Bone marrow (tissue), 2 donors: Measurements from ENCODE around the gene LINGO4.
"Not testable (repeated sequence)": the region's sequence is repeated elsewhere in the genome, so short reads cannot be mapped to it uniquely, and the experiment has no call there.

Source experiments
- DNase-seq, 2 donors: peaks; one replicate each; lab custom pipeline; 2025; lab: John Stamatoyannopoulos, UW

LINGO4 gene

DNA sequence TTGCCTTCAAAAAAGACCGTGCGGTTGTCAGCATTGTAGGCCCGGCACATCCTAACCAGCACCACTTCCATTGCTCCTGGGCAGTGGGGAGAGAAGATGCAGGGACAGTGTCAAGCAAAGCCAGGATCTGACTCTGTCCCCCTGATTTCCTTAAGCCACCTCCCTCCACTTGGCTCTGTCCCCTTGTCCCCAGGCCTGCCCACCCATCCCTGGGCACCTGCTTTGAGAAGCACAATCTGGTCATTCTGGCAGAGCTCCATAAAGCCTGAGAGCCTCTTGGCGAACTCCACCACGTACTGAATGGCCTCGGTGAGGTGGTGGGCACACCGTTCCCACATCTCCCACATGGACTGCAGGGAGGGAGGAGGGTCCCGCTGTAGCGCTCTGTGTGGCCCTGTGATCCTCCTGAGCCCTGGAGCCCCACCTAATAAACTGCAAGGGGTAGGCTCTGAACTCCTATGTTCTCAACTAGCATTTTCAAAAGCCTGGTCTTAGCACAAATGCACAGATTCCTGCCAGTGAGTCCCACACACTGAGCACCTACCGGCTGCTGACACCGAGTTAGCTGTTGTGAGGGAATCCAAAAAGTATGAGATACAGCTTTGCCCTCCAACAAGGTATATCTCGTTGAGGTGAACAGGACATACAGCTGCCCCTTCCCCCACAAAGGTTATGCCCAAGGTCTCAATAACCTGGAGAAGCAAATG, 8.2 kb upstream of the LINGO4 start:
- DNase-seq, result no peak

DNA sequence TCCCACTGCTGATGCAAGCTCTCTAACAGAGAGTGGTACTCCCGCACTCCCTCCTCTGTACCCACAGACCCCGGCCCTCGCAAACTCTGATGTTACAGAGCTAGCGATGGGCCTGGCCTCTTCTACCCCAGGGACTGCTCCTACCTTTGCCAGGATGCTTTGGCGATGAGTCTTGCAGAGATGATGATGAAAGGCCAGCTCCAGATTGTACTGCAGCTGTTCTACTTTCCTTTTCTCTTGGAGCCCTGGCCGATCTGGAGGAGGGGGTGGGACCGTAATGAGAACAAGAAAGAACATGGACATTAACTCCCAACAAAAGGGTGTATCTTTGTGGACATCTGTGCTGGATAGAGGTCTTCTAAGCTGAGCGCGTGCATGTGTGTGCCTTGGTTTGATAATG, 6.0 kb upstream of the LINGO4 start:
- no peak for DNase-seq

DNA sequence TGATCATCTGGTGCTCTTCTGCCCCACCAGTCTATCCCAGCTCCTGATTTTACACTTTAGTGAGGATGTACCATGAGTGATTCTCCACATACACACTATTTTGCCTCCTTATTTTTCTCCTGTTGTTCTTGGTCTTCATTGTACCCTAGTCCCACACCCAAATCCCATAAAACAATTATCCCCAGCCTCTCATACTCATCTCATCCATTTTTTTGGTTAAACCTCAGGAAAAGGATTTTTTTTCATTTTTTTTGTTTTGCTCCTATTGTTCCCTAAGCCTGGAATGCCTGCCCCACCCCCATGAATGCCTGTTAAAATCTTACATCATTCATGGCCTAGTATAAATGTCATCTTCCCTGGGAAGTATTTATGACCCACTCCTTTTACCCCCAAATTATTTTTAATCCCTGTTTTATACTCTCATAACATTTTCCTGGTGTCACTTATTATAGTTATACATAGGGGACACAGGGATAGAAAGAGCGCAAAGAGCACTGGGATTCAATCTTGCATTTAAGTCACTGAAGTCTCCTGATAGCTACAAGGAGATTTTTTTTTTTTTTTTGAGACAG, 4.9 kb upstream of the LINGO4 start:
- DNase-seq, result no peak

DNA sequence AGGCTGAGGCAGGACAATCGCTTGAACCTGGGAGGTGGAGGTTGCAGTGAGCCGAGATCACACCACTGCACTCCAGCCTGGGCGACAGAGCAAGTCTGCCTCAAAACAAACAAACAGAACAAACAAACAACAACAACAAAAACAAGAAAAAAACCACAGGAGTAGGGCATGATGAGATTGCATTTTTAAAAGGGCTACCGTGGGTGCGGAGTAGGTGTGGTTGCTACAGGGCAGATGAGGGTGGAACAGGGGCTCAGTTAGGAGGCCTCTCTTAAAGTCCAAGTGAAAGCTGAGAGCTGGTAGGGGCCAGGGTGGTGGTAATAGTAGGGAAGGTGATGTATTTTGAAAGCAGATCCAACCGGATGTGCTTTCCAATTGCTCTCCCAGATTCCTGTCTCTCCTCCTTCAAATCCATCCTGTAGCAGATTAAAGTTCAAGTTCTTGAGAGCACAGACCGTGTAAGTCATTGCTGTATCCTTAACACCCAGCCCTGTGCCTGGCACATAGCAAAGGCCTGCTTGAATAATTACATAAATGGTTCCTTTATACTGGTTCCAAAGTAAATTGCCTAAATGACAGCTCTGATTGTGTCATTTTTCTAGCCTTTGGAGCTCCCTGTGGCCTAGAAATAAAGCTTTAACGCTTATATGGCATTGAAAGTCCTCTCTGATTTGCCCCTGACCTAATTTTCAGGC, 4.2 kb upstream of the LINGO4 start:
- no peak for DNase-seq

DNA sequence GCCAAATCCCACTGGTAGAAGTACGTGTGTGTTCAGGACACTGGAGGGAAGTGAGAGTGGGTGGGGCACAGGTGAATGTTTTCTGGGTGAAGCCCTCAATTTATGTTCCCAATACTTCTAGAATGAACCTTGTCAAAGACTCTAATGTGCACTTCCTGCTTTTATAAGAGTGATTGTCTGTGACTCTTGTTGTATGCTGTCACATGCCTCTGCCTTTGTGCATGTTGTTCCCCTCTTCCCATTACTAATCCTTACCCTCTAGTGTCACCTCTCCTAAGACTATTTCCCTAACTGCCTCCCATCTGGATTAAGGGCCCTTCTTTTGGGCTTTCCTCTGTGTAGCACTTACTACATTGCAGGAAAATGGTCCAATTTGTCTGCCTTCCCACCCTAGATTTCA, 2.5 kb upstream of the LINGO4 start:
- DNase-seq, result no peak

DNA sequence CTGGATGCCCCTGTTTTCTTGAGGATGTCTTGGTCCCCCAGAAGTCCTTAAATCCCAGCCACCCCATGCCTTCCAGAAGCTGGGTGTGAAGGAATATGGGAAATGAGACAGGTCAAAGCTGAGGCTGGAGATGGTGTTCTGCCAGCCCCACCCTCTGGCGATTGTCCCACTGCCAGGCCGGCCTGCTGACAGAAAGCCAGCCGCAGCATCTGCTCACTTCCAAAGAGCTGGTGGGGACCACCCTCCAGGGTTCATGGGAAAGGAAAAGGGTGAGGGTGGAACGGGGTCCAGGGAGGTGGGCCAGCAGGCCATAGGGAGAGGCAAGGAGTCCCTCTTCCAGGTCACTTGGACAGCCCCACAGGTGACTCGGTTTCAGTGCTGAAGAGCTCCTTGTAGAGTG, 1.9 kb upstream of the LINGO4 start:
- no peak for DNase-seq

DNA sequence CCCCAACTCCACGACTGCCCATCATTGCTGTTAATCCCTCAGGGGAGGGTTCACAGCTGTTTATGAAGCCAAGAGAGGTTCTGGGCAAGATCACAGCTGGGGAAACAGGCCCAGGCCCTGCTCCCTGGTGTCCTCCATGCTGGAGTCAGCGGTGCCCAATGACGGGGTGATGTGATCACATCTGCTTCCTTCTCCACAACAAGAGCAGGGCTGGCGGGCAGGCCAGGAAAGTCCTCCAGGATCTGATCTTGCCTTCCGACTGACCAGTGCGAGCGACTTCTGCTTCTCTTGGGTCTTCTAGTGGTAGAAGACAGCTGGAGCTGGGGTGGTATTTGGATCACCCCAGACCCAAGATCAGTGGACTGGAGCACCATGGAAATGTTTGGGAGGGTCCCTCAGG, 951 bp upstream of the LINGO4 start:
- DNase-seq, result no peak

DNA sequence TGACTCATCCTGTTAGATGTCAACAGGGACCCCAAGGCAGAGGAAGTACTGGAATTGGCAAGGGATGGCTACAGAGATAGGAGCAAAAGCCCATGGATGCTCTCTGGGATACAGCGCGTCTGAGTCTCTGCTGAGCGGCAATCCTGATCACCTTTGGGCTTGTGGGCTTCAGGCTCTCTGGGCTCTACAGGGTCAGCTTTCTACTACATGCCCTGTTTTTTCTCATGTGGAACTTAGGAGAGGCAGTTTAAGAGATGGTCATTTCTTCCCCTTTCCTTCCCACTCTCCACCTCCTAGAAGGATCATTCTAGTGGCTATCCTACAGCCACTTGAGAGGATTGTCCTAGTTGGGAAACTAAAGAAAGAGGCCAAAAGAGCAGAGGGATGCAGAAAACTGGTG, 1.3 kb downstream of the LINGO4 start:
- DNase-seq, result no peak

DNA sequence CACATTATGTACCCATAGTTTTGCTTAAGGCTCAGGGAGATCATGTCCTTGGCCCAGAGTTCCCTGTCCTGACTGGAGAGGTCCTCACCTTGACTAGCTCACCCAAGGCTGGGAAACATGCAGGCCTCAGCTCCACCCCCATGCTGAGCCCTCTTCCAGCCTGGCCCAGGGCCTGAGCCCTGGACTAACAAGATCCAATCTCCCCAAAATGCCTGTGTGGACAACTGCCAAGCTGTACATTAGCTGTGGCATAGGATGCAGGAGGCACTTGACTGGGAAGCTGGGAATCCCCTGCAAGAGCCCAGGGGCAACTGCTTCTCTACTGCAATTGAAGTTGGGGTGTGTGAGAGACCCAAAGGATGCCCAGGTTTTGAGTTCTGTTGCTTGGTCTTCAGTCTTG, 2.1 kb downstream of the LINGO4 start:
- DNase-seq, result no peak

DNA sequence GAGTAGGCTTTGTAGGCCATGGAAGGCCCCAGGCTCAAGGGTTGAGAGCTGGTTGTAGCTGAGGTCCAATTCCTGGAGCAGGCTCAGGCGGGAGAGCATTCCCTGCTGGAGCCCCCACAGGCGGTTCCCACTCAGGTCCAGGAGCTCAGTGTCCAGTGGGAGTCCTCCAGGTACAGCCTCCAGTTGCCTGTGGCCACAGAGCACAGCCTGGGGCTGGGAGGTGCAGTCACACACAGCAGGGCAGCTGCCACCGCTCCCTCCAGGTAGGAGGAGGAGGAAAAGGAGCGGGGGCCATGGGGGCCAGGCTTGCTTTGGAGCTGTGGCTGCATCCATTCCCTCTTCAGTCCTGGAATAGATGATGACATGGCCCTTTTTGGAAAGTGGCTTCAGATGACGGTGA, 2.8 kb downstream of the LINGO4 start:
- DNase-seq, result no peak

DNA sequence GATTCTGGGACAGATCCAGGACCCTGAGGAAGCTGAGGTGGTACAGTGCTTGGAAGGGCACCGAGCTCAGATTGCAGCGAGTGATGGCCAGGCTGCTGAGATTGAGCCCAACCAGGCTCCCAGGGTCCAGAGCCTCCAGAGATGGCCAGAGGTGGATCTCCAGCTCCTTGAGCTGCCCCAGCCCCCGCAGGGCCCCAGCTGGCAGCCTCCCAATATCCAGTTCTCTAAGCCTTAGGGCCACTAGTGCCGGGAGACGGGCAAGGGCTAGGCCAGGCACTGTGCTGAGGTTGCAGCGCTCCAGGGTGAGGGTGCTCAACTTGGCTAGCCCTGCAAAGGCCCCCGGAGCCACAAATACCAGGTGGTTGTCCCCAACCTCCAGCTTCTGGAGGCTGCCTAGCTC, 3.4 kb downstream of the LINGO4 start:
- DNase-seq, result no peak

DNA sequence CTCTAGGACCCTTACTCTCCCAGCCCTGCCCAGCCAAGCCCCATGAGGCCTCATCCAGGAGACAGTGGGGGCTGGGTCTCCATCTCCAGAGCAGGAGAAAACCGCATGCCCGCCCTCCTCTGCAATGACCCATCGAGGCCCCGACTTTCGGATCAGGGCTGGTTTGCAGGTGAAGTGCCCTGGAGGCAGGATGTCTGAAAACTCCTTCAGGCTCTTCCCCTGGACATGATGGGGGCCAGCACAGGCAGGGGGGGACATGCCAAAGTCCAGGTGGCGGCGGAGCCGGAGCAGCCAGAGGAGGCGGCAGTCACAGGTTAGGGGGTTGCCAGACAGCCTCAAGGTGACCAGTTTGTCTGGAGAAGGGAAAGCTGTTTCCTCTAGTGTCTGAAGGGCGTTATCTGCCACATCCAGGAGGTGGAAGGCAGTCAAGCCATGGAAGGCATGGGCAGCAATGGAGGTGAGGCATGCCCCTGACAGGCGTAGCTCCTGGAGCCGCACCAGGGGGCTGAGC, 3.9 kb downstream of the LINGO4 start:
- no peak for DNase-seq

DNA sequence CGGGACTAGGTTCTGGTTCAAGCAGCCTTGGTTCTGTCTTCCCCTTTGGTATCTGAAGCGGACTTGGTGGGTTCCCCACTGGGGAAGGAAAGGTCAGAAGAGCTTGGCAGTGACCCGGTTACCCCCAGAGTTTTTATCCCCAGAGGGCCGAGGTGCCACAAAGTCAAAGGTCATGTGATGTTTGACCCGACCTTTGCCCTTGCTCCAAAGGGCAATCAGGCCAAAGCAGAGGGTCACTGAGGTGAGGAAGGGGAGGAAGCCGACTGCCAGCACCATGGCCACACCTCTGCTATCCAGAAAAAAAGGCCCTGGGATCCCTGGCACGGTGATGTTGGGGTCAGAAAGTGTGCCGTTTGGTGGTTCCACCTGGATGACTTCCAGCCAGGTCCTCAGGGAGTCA, 4.4 kb downstream of the LINGO4 start:
- DNase-seq, result no peak

DNA sequence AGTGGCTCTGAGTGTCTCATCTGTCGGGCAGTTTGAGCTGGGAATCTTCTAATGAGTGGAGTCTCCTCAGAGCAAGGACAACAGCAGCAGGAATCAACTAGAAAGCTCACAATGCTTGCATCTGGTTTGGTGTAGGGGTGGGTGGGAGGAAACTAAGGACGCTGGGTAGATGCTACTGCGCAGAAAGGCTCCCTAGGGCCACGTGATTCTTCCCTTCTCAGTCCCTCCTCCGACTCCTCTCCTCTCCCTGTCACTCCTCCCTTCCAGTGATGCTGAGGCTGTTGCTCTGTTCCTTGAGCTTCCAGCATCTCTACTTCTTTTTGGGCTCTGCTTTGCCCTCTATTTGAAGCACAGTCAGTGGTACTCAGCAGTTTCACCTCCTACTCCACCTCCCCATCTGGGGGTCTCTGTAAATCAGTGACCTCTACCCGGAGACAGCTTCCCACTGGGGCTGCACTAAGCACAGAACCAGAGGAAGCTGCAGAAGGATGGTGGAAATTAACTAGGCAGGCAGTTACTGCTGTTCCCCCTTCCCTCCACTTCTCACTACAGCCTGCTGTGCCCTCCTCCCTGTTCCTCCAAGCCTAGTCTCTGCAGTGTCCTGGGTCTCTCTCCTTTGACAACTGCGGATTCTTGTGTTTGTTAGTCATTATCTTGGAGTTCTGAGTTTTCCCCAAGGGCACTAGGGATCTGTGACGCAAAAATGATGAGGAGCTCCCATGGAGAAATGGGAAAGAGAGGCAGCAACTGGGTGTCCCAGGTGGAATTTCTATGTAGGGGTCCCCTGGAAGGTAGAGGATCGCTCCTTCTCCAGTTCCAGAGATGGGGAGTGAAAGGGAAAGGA, 5.8 kb downstream of the LINGO4 start:
- DNase-seq, result no peak

DNA sequence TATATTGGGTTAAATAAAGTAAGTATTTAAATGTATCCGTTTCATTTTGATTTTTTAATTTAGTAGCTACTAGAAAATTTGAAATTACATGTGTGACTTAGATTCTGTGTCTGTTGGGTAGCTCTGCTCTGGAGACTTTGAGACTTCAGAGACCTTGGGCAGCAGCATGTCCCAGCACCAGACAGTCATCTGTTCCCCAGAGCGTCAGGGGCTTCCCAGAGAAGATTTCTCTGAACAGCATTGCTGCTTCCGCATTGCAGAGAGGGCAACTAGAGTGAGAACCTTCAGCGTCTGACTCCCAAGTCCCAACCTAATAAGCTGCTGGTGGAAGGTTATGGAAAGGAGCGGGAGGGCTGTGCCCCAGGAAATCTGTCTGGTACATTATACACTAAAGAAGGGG, 6.6 kb downstream of the LINGO4 start:
- no peak for DNase-seq

DNA sequence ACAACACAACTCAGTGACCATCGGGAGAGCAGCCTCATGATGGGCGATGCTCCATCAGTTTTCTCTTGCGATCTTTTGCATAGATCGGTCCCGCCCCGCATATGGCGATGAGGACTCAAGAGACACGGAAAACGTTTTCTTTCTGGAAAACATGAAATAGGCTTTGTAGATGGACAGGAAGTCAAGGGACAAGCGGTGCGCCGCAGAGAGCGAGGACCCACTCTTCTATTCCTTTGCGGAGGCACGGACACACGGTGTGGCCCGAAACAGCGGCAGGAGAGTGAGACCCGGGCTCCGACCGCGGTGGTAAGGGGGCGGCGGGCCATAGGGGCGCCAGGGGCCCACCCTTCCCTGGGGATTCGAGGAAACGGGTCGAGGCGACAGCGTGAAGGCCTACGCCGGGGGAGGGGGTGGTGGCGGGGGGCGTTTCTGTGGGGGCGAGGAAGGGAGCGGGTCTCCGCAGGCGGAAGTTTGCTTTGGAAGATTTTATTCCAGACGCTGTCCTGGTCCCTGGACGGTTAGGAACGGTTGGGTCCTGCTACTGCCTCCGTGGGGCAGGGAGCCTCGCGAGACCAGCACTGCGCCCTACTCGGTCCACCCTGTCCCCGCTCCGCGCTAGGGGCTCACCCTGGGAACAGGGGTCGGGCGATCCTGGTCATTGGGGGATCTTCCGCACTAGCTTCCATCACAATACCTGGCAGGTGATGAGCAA, 14.1 kb downstream of the LINGO4 start:
- no peak for DNase-seq

DNA sequence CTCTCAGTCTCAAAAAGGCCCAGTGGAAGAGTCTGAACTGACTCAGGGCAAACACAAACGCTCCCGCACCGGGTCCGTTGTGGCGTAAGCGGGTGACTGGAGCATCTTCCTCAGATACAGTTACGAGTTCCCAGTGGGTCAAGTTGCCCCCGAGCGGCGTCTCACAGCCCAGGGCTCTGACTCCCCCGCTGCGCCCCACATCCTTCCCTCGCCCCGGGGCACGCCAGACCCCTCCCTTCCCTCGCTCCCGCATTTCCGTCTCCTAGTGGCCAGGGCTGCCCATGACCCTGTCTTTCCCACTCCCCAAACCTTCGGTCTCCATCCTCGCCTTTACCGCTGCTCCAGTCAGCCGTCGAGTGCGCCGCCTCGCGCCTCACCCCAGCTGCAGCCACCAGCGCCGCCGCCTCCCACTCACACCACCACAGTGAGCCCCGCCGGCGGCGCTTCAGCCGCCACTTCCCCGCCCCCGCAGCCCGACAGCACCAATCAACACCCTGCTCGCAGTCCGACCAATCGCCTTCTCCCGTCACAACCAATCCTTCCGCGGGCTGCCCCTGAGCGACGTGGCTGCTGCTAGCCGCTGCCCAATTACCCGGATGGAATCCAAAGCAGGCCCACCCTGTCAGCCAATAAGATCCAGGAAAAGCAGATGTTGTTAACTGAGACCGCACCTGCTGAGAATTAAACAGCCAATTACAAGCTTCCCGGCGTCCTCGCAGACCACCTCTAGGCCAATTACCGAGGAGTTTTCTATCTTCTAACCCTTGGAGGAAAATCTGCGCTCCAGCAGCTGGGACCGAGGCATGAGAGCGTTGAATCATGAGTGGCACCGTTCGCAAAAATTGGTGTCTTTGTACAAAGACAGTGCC, 14.9 kb downstream of the LINGO4 start, which contains the start of gene TDRKH:
TSS of gene TDRKH (minus strand) at position 430 of the 869 bp plus-strand sequence. CDS start 7,478 bp downstream, outside the sequence.
- peak; percentile 39 to 73 for DNase-seq

DNA sequence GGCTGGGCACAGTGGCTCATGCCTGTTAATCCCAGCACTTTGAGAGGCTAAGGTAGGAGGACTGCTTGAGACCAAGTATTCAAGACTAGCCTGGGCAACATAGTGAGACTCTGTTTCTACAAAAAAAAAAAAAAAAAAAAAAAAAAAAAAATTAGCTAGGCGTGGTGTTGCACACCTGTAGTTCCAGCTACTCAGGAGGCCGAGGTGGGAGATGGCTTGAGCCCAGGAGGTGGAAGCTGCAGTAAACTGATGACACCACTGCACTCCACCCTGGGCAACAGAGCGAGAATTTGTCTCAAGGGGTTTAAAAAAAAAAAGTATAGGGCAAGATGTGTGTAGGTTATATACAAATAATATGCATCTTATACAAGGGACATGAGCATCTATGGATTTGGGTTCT, 17.5 kb downstream of the LINGO4 start:
- no peak for DNase-seq

DNA sequence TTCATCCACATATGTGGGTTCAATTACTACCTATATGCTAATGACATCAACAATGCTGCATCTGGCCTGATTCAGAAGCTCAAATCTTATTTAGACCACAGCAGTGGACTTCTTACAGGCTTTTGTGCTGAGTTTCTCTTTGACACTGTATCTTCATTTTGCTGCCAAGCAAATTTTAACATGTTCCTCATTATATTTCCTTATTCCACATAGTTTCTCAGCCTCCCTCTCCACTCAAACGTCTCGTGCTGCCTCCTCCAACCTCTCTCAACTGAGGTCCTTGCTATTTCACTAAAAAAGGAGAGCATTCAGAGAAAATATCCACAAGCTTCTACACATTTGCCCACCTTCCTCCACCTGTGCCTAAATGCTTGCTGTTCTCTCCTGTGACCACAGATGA, 21.4 kb downstream of the LINGO4 start:
- no peak for DNase-seq

DNA sequence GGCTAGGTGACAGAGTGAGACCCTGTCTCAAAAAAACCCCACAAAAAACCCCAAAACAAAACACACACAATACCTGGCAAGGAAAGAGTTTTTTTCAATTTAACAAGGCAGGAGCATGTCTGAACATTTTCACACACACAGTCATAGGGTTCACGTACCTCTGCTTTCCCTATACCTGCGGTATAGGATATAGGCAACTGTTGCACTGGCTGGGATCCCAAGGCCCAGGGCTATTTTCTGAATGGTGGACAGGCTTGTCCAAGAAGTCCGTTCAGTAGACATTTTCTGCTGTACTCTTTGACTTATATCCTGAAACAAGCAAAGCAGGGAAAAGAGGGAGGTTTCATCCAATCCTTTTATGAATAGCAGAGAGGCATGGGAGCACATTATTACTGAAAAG, 22.5 kb downstream of the LINGO4 start:
- no peak for DNase-seq

DNA sequence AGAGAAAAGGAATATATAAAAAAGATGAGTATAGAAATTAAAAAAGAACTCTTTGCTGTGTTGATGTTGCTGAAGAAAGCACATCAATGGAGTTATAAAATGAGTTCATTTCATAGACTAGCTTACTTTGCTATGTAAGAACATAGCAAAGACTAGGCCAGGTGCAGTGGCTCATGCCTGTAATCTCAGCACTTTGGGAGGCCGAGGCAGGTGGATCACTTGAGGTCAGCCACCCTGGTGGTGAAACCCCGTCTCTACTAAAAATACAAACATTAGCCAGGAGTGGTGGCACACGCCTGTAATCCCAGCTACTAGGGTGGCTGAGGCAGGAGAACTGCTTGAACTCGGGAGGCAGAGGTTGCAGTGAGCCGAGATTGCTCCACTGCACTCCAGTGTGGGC, 23.2 kb downstream of the LINGO4 start:
- DNase-seq, result not testable (repeated sequence)
